ENCODE data around the gene CHD5. TPM values are rescaled to one million over a fixed set of nuclear protein-coding genes. Genes with fewer than 3 reads are reported as not detected.
A peak's percentile ranks its signal among the peaks of the same experiment; 100 is the strongest.

CHD5 gene
- polyA plus RNA-seq, 3 donors: 0.07 TPM; not detected in 2

DNA sequence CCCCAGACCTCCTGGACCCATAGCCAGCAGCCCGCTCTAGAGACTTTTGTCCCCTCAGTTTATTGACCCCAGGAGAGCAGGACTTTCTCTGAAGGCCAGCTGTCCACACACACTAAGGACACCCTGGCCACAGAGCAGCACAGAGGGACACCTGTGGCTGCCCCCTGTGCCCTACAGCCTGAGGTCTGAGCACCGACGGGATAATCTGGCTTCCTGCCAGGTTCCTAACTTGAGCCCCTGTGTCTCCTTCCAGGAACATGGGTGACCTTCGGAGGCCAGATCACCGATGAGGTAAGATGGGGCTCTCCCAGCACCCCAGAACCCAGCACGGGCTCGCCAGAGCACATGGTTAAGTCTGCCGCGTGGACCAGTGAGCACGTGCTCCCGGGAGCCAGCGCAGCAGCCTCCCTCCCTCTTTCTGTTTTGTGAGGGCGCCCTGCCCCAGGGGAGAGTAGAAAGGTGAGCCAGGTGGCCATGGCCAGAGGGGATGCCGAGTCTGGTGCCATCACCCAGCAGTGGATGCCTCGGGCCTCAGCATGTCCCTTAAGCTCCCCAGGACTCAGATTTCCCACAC lies 106.6 kb downstream of the CHD5 start:
- Histone ChIP-seq H2AFZ (ENCODE audit: insufficient read depth, low read depth, low read length, poor library complexity, severe bottlenecking) (no peak overlapping the region), H3K79me2 (ENCODE audit: insufficient read depth, low read length) (peaks cover 43% of the 10 kb centered on the region), H3K27me3 (ENCODE audit: control insufficient read depth in 2 of 2, insufficient read depth in 2 of 2, low read length in 2 of 2) (no peaks in the 10 kb centered on the region), H4K20me1 (ENCODE audit: insufficient read depth, low read length) (peaks cover 99% of the 10 kb centered on the region), H3K4me3 (replicated peaks in 1 of 3; ENCODE audit: low read depth in 2 of 3, low read length in 3 of 3) (no peak overlapping the region), H3K36me3 (replicated peaks in 1 of 2; ENCODE audit: control insufficient read depth in 1 of 2, insufficient read depth in 2 of 2, low read length in 2 of 2) (peaks cover 87 to 98% of the 10 kb centered on the region in 2 donors), H3K9ac (ENCODE audit: insufficient read depth, low read length, poor library complexity, severe bottlenecking) (no peak overlapping the region), H3K4me2 (replicated peaks; ENCODE audit: extremely low read depth, low read length, poor library complexity, severe bottlenecking) (no peak overlapping the region), H3K27ac (ENCODE audit: low read depth in 1 of 2, low read length in 2 of 2) (no peak overlapping the region), H3K9me3 (replicated peaks in 1 of 2; ENCODE audit: control insufficient read depth in 1 of 2, insufficient read depth in 1 of 2, low read length in 2 of 2) (no peaks in the 10 kb centered on the region), H3K4me1 (ENCODE audit: control insufficient read depth in 1 of 2, insufficient read depth in 2 of 2, low read length in 2 of 2) (no peaks in the 10 kb centered on the region)
- TF ChIP-seq, protein P1, sequence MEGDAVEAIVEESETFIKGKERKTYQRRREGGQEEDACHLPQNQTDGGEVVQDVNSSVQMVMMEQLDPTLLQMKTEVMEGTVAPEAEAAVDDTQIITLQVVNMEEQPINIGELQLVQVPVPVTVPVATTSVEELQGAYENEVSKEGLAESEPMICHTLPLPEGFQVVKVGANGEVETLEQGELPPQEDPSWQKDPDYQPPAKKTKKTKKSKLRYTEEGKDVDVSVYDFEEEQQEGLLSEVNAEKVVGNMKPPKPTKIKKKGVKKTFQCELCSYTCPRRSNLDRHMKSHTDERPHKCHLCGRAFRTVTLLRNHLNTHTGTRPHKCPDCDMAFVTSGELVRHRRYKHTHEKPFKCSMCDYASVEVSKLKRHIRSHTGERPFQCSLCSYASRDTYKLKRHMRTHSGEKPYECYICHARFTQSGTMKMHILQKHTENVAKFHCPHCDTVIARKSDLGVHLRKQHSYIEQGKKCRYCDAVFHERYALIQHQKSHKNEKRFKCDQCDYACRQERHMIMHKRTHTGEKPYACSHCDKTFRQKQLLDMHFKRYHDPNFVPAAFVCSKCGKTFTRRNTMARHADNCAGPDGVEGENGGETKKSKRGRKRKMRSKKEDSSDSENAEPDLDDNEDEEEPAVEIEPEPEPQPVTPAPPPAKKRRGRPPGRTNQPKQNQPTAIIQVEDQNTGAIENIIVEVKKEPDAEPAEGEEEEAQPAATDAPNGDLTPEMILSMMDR (IDR thresholded peaks at IDR 0.05): no peak
- H3K4me1 Mint-ChIP-seq: no peaks in the 10 kb centered on the region
- 98% methylated on average over 14 of the region's 15 CpGs for WGBS (ENCODE audit: insufficient coverage)
- H3K27ac Mint-ChIP-seq: peak overlapping the region in 2 of 7 donors; percentile 7 to 46
- intact Hi-C loops (cut with micrococcal nuclease): no loop called here
- no peak for DNase-seq
- peaks cover 0 to 2% (median 0%) of the 10 kb centered on the region in 7 donors for H3K9me3 Mint-ChIP-seq
- peaks cover 69 to 90% of the 10 kb centered on the region in 2 donors for H3K36me3 Mint-ChIP-seq
- no peak overlapping the region for H3K4me3 Mint-ChIP-seq
- H3K27me3 Mint-ChIP-seq (ENCODE audit: low read depth in 3 of 3): peaks cover 0 to 2% (median 0%) of the 10 kb centered on the region in 3 donors

DNA sequence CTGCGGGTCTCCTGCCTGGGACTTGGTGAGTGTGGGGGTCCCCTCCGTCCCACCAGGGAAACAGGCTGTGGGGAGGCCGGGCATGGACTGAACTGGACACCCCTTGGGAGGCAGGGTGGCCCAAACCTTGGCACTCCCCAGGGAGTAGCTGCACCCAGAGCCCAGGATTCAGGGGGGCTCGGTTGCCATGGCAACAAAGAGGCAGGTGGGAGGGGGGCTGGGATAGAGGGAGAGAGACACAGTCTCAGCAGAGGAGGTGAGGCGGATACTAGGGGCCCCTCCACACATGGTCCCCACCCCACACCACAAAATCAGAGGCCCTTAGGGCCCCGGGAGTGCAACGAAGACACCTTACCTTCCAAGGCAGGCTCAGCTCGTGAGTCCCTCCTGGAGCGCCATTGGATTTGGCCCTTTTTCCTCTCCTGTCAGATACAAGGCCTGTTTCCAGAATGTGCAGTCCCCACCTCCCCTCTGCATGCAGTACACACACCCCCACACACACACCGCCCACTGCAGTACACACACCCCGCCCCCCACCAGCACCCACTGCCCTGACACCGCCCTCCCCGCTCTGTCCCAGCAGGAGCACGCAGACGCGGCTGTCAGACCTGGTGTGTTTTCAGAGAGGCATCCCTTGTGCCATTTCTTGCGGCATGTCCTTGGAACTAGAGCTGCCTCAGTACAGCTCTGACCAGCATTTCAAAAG lies 107.2 kb downstream of the CHD5 start:
- Histone ChIP-seq H3K4me3 (replicated peaks in 1 of 3; ENCODE audit: low read depth in 2 of 3, low read length in 3 of 3) (no peak overlapping the region), H3K9me3 (replicated peaks in 1 of 2; ENCODE audit: control insufficient read depth in 1 of 2, insufficient read depth in 1 of 2, low read length in 2 of 2) (no peaks in the 10 kb centered on the region), H3K4me2 (replicated peaks; ENCODE audit: extremely low read depth, low read length, poor library complexity, severe bottlenecking) (no peak overlapping the region), H3K36me3 (replicated peaks in 1 of 2; ENCODE audit: control insufficient read depth in 1 of 2, insufficient read depth in 2 of 2, low read length in 2 of 2) (peaks cover 86 to 98% of the 10 kb centered on the region in 2 donors), H3K79me2 (ENCODE audit: insufficient read depth, low read length) (peaks cover 49% of the 10 kb centered on the region), H3K27ac (ENCODE audit: low read depth in 1 of 2, low read length in 2 of 2) (no peak overlapping the region), H2AFZ (ENCODE audit: insufficient read depth, low read depth, low read length, poor library complexity, severe bottlenecking) (no peak overlapping the region), H3K27me3 (ENCODE audit: control insufficient read depth in 2 of 2, insufficient read depth in 2 of 2, low read length in 2 of 2) (no peaks in the 10 kb centered on the region), H3K4me1 (ENCODE audit: control insufficient read depth in 1 of 2, insufficient read depth in 2 of 2, low read length in 2 of 2) (no peaks in the 10 kb centered on the region), H4K20me1 (ENCODE audit: insufficient read depth, low read length) (peaks cover 99% of the 10 kb centered on the region), H3K9ac (ENCODE audit: insufficient read depth, low read length, poor library complexity, severe bottlenecking) (no peak overlapping the region)
- Mint-ChIP-seq H3K4me3 (no peak overlapping the region), H3K27me3 (ENCODE audit: low read depth in 3 of 3) (peaks cover 0 to 2% (median 0%) of the 10 kb centered on the region in 3 donors), H3K9me3 (peaks cover 0 to 2% (median 0%) of the 10 kb centered on the region in 7 donors), H3K27ac (peak overlapping the region in 2 of 7 donors; percentile 7 to 46), H3K36me3 (peaks cover 63 to 86% of the 10 kb centered on the region in 2 donors), H3K4me1 (no peaks in the 10 kb centered on the region)
- intact Hi-C loops (cut with micrococcal nuclease): no loop called here
- DNase-seq: no peak
- over 99% methylated on average over 12 of the region's 17 CpGs for WGBS (ENCODE audit: insufficient coverage)
- TF ChIP-seq, protein P1 (IDR thresholded peaks at IDR 0.05): no peak

Measured in CD14-positive monocyte (primary cell).